Panc1 (cell line): Measurements from ENCODE around the gene PTPN1.

Experiments
- CTCF ChIP-seq: fragments of 450-650 bp; IDR thresholded peaks from 2 replicates; pipeline ENCODE4 v1.5.1; 2017; ENCODE audit warnings: mild to moderate bottlenecking
- POLR2AphosphoS5 ChIP-seq: IDR thresholded peaks from 2 replicates; pipeline ENCODE4 v1.6.1; 2012; ENCODE audit warnings: mild to moderate bottlenecking, low read depth, low read length, moderate library complexity
- SIN3A ChIP-seq: IDR thresholded peaks from 2 replicates; pipeline ENCODE4 v1.6.1; 2012; ENCODE audit warnings: low read depth, mild to moderate bottlenecking, low read length, moderate library complexity, borderline replicate concordance; ENCODE audit not compliant: insufficient read depth

GRCh38 chr20:50543326-50543725 lies 33.1 kb downstream of the PTPN1 start:
- TF ChIP-seq CTCF (no peak), SIN3A (no peak), POLR2AphosphoS5 (no peak)
